ENCODE results near the gene GADD45GIP1.

Gene GADD45GIP1

GRCh38 chr19:12907166-12907565, 49.9 kb downstream of the GADD45GIP1 start:
- no peak for DNase-seq (ENCODE audit: low read depth)

All from iris pigment epithelial cell (primary cell).